ENCODE results near the gene PLSCR5.

PLSCR5 gene

DNA sequence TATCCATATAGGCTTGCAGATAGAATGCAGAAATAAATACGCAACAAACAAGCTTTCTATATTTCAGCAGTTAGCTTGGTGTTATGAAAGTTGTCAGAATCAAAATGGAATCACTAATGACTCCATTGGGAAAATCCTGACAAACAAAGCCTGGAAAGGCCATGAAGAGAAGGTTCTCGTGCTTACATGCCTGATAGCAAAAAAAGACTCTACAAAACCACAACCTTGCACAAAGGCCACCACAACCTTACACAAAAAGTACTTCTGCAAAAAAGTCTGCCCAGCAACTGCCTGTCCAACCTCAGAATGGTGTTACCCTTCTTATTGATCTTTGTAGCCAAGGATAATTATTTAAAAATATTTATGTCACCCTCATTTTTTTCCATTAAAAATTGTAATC lies 46.4 kb downstream of the PLSCR5 start:
- Histone ChIP-seq H3K9me2 (ENCODE audit: low read depth, low read length) (no peaks in the 10 kb centered on the region), H3F3A (ENCODE audit: insufficient read depth, low read length) (no peaks in the 10 kb centered on the region), H3K9ac (ENCODE audit: low read length) (no peak overlapping the region), H4K20me1 (ENCODE audit: insufficient read depth, low read length) (no peaks in the 10 kb centered on the region), H3K36me3 (ENCODE audit: insufficient read depth, low read length) (no peaks in the 10 kb centered on the region), H3K4me2 (ENCODE audit: low read length) (no peak overlapping the region), H3K79me2 (ENCODE audit: insufficient read depth, low read length) (no peaks in the 10 kb centered on the region), H3K27me3 (ENCODE audit: insufficient read depth, low read length) (no peaks in the 10 kb centered on the region; the same call in 1 of the 2 replicates), H3K27ac (ENCODE audit: low read depth, low read length, poor library complexity, severe bottlenecking) (no peak overlapping the region), H3K4me3 (ENCODE audit: low read depth, low read length, poor library complexity, severe bottlenecking) (no peak overlapping the region), H3K9me3 (ENCODE audit: low read length) (no peaks in the 10 kb centered on the region), H3K4me1 (ENCODE audit: insufficient read depth, low read length, severe bottlenecking) (no peaks in the 10 kb centered on the region), H2AFZ (ENCODE audit: low read length) (no peak overlapping the region)
- TF ChIP-seq, protein P1, sequence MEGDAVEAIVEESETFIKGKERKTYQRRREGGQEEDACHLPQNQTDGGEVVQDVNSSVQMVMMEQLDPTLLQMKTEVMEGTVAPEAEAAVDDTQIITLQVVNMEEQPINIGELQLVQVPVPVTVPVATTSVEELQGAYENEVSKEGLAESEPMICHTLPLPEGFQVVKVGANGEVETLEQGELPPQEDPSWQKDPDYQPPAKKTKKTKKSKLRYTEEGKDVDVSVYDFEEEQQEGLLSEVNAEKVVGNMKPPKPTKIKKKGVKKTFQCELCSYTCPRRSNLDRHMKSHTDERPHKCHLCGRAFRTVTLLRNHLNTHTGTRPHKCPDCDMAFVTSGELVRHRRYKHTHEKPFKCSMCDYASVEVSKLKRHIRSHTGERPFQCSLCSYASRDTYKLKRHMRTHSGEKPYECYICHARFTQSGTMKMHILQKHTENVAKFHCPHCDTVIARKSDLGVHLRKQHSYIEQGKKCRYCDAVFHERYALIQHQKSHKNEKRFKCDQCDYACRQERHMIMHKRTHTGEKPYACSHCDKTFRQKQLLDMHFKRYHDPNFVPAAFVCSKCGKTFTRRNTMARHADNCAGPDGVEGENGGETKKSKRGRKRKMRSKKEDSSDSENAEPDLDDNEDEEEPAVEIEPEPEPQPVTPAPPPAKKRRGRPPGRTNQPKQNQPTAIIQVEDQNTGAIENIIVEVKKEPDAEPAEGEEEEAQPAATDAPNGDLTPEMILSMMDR (IDR thresholded peaks at IDR 0.05; ENCODE audit: low read length) = no peak
- no peak for TF ChIP-seq EZH2 (IDR thresholded peaks at IDR 0.05; ENCODE audit: borderline replicate concordance, low read length)

DNA sequence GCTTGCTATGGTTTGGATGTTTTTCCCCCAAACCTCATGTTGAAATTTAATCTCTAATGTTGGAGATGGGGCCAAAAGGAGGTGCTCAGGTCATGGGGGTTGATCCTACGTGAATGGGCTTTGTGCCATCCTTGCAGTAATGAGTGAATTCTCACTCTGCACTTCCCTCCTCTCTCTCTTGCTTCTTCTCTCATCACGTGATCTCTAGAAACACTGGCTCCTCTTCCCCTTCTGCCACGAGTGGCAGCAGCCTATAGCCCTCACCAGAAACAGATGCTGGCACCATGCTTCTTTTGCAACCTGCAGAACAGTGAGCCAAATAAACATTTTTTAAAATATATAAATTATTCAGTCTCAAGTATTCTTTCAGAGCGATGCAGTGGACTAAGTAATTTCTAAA lies 47.4 kb downstream of the PLSCR5 start:
- H3K4me1 ChIP-seq (ENCODE audit: insufficient read depth, low read length, severe bottlenecking) = no peaks in the 10 kb centered on the region
- H3K9me3 ChIP-seq (ENCODE audit: low read length) = no peaks in the 10 kb centered on the region
- no peak overlapping the region for H2AFZ ChIP-seq (ENCODE audit: low read length)
- H4K20me1 ChIP-seq (ENCODE audit: insufficient read depth, low read length) = no peaks in the 10 kb centered on the region
- H3K9me2 ChIP-seq (ENCODE audit: low read depth, low read length) = no peaks in the 10 kb centered on the region
- no peaks in the 10 kb centered on the region; the same call in 1 of the 2 replicates for H3K27me3 ChIP-seq (ENCODE audit: insufficient read depth, low read length)
- no peak overlapping the region for H3K4me2 ChIP-seq (ENCODE audit: low read length)
- no peaks in the 10 kb centered on the region for H3K79me2 ChIP-seq (ENCODE audit: insufficient read depth, low read length)
- no peak overlapping the region for H3K4me3 ChIP-seq (ENCODE audit: low read depth, low read length, poor library complexity, severe bottlenecking)
- TF ChIP-seq EZH2 (IDR thresholded peaks at IDR 0.05; ENCODE audit: borderline replicate concordance, low read length) = no peak
- TF ChIP-seq, protein P1 (IDR thresholded peaks at IDR 0.05; ENCODE audit: low read length) = no peak
- no peak overlapping the region for H3K27ac ChIP-seq (ENCODE audit: low read depth, low read length, poor library complexity, severe bottlenecking)
- H3F3A ChIP-seq (ENCODE audit: insufficient read depth, low read length) = no peaks in the 10 kb centered on the region
- no peak overlapping the region for H3K9ac ChIP-seq (ENCODE audit: low read length)
- H3K36me3 ChIP-seq (ENCODE audit: insufficient read depth, low read length) = no peaks in the 10 kb centered on the region

DNA sequence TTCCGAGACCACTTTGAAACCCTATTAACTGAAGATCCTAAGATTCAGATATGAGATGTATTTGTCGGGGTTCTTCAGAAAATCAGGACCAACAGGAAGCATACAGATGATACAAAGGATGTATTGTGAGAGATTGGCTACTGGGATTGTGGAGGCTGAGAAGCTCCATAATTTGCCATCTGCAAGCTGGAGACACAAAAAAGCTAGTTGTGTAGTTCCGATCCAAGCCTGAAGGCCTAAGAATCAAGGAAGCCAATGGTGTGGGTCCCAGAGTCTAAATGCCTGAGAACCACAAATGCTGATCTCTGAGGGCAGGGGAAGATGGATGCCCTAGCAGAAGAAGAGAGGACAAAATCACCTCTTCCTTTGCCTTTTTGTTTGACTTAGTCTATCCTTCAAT lies 49.8 kb downstream of the PLSCR5 start:
- H3K27me3 ChIP-seq (ENCODE audit: insufficient read depth, low read length) = no peaks in the 10 kb centered on the region; the same call in 1 of the 2 replicates
- H3K9me3 ChIP-seq (ENCODE audit: low read length) = no peaks in the 10 kb centered on the region
- no peaks in the 10 kb centered on the region for H3K9me2 ChIP-seq (ENCODE audit: low read depth, low read length)
- no peaks in the 10 kb centered on the region for H4K20me1 ChIP-seq (ENCODE audit: insufficient read depth, low read length)
- H3K4me2 ChIP-seq (ENCODE audit: low read length) = no peak overlapping the region
- H3F3A ChIP-seq (ENCODE audit: insufficient read depth, low read length) = no peaks in the 10 kb centered on the region
- no peak overlapping the region for H3K4me3 ChIP-seq (ENCODE audit: low read depth, low read length, poor library complexity, severe bottlenecking)
- no peaks in the 10 kb centered on the region for H3K4me1 ChIP-seq (ENCODE audit: insufficient read depth, low read length, severe bottlenecking)
- no peaks in the 10 kb centered on the region for H3K36me3 ChIP-seq (ENCODE audit: insufficient read depth, low read length)
- TF ChIP-seq, protein P1 (IDR thresholded peaks at IDR 0.05; ENCODE audit: low read length) = no peak
- TF ChIP-seq EZH2 (IDR thresholded peaks at IDR 0.05; ENCODE audit: borderline replicate concordance, low read length) = no peak
- no peaks in the 10 kb centered on the region for H3K79me2 ChIP-seq (ENCODE audit: insufficient read depth, low read length)
- H2AFZ ChIP-seq (ENCODE audit: low read length) = no peak overlapping the region
- H3K9ac ChIP-seq (ENCODE audit: low read length) = no peak overlapping the region
- no peak overlapping the region for H3K27ac ChIP-seq (ENCODE audit: low read depth, low read length, poor library complexity, severe bottlenecking)
